HepG2 (cell line): ENCODE data around the gene ETS1.

ENCODE experiments used
- DPF2 ChIP-seq: sonication (generic); formaldehyde crosslinking; IDR thresholded peaks from 2 replicates; pipeline ENCODE4 v1.4.0; 2020; ENCODE audit warnings: mild to moderate bottlenecking, low read depth, missing genetic modification reagents, borderline replicate concordance
- POLR2A ChIP-seq, 2 experiments: IDR thresholded peaks; 2 replicates each; pipeline ENCODE4 v1.6.1; 2011; ENCODE audit warnings: low read depth in 2 of 2, low read length in 2 of 2, mild to moderate bottlenecking in 1 of 2, moderate library complexity in 1 of 2; ENCODE audit not compliant: insufficient read depth in 1 of 2
- RAD21 ChIP-seq: fragments of 450-650 bp; formaldehyde crosslinking; IDR thresholded peaks from 2 replicates; pipeline ENCODE4 v1.5.0; 2020; ENCODE audit warnings: mild to moderate bottlenecking
- ZBTB21 ChIP-seq: sonication (generic); formaldehyde crosslinking; IDR thresholded peaks from 2 replicates; pipeline ENCODE4 v1.4.0; 2020; ENCODE audit warnings: missing genetic modification reagents
- ZNF138 ChIP-seq: sonication (generic); formaldehyde crosslinking; IDR thresholded peaks from 2 replicates; pipeline ENCODE4 v1.5.0; 2020; ENCODE audit warnings: mild to moderate bottlenecking, low read depth, missing genetic modification reagents
- TF ChIP-seq, protein P1 (sequence below): sonication (generic); formaldehyde crosslinking; IDR thresholded peaks from 2 replicates; pipeline ENCODE4 v1.8.1; 2022; ENCODE audit warnings: low read depth, mild to moderate bottlenecking, missing genetic modification reagents

DNA sequence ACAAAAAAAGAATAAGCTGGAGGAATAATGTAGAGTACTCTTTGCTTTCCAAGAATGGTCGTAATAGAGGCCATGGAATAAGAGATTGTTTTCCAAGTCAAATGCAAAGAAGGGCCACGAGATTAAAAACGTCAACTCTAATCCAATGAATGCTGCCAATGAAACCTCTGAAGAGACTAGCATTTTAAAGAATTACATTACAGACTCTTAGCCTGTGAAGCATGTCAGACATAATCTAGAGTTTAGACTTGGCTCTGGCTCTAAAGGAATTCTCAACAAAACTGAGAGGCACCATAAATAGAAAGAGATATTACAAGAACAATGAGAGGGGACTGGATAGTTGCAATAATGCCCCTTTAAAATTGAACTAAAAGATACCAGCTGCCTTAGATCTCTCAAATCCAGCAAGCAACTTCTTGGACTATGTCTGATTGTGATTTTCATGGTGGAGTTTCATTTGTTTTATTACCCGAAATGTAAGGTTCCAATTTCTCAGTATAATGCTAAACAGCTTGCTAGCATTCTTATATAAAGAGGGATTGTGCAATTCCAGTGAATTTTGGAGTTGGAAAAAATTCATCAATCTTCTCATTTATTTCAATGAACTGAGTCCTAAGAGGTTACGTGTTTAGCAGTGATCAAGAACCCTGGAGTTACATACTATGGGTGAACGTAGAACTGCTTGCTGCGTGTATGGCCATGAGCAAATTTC, 5.6 kb downstream of the ETS1 start:
- TF ChIP-seq ZBTB21, result no peak
- no peak for TF ChIP-seq POLR2A (IDR thresholded peaks at IDR 0.05; ENCODE audit: insufficient read depth in 1 of 2, low read depth in 2 of 2, low read length in 2 of 2)
- no peak for TF ChIP-seq RAD21 (CRISPR knock-in tag)
- no peak for TF ChIP-seq ZNF138 (CRISPR knock-in tag)
- no peak for TF ChIP-seq DPF2
- TF ChIP-seq, protein P1, sequence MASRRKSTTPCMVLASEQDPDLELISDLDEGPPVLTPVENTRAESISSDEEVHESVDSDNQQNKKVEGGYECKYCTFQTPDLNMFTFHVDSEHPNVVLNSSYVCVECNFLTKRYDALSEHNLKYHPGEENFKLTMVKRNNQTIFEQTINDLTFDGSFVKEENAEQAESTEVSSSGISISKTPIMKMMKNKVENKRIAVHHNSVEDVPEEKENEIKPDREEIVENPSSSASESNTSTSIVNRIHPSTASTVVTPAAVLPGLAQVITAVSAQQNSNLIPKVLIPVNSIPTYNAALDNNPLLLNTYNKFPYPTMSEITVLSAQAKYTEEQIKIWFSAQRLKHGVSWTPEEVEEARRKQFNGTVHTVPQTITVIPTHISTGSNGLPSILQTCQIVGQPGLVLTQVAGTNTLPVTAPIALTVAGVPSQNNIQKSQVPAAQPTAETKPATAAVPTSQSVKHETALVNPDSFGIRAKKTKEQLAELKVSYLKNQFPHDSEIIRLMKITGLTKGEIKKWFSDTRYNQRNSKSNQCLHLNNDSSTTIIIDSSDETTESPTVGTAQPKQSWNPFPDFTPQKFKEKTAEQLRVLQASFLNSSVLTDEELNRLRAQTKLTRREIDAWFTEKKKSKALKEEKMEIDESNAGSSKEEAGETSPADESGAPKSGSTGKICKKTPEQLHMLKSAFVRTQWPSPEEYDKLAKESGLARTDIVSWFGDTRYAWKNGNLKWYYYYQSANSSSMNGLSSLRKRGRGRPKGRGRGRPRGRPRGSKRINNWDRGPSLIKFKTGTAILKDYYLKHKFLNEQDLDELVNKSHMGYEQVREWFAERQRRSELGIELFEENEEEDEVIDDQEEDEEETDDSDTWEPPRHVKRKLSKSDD, result no peak
